Hippocampal formation (tissue), 2 donors: Measurements from ENCODE around the gene ATP6V0A4.
"Not testable (repeated sequence)": the region's sequence is repeated elsewhere in the genome, so short reads cannot be mapped to it uniquely, and the experiment has no call there.

Source experiments
- DNase-seq, 2 donors: peaks; one replicate each; lab custom pipeline; 2025; lab: John Stamatoyannopoulos, UW

ATP6V0A4 gene

DNA sequence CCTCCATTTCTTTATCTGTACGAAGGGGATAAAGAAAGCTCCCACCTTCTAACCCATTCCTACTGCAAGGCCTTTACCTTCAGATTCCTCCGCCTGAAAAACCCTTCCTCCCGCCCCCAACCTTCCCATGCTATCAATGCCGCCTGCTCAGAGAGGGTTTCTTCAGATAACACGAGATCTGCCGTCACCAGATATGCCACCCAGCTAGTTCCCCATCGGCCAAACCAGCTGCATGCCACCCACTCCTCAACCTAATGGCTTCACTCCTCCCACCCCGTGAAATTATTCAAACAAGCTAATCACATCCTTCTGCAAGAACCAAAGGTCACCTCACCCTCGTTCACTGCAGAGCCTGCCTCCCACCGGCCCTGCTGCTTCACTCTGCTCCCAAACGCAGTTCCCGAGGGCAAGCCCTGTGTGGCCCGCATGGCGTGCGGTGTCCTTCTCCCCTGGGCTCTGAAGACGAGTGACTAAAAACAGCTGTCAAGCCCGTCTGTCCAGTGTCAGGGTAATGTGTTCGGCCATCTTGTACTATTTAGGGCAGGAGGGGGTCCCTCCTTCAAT lies 47.0 kb downstream of the ATP6V0A4 start:
- DNase-seq: no peak

- no peak for DNase-seq
Measured at GRCh38 chr7:138750473-138750872, 47.5 kb downstream of the ATP6V0A4 start.

DNA sequence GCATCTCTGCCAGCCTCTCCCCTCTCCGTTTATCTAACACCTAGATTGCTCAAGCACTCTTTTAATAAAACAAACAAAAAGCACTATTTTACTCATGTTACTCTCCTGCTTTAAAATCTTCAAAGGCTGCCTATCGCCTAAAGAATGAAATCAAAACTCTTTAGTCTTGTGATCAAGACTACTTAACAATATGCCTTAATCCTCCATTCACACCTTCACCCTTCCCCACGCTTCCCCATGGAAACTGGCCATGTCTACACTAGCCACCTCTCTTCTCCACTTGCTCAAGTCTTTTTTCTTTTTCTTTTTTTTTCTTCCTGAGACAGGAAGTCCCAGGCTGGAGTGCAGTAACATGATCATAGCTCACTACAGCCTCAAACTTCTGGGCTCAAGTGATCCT lies 48.0 kb downstream of the ATP6V0A4 start:
- no peak for DNase-seq

DNA sequence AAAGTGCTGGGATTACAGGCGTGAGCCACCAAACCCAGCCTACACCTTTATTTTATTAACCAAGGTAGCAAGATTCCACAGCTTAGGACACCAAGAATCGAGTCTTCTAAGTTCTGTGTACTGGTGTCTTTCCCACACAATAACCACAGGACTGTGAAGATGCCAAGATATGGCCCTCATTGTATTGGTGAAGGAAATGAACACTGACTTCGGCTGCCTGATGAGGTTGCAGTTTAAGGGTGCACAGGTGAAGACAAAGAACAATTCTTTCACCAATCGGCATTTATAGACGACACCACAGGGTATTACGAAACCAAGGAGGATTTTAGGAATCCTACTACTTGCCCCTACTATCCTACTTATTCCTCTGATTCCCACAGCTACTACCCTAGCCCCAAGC lies 49.3 kb downstream of the ATP6V0A4 start:
- no peak for DNase-seq

GRCh38 chr7:138746073-138746472 lies 51.9 kb downstream of the ATP6V0A4 start:
- DNase-seq: no peak

- DNase-seq: no peak
Measured at GRCh38 chr7:138745189-138745588, 52.8 kb downstream of the ATP6V0A4 start.

- DNase-seq: no peak
Measured at GRCh38 chr7:138741453-138741735, 56.6 kb downstream of the ATP6V0A4 start.

GRCh38 chr7:138739859-138740258 lies 58.1 kb downstream of the ATP6V0A4 start:
- no peak for DNase-seq

- DNase-seq: peak; percentile 80 to 84
Measured at GRCh38 chr7:138738551-138739335, 59.3 kb downstream of the ATP6V0A4 start.

DNA sequence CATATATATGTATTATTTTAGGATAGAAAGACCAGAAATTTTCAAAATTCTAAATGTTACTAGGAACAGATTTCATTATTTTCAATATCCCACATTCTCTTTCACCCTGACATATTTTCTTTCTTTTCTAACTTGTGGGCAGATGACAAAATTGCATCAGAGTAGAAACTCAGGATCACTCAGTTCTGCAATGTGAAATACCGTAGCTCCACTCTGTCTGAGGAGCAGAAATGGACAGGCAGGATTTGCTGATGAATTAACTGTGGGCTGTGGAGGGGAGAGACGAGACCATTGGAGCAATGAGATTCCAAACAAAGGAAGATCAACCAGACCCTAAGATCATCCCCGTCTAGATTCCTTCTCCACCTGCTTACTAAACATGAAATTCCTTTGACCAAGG lies 59.9 kb downstream of the ATP6V0A4 start:
- no peak for DNase-seq

- no peak for DNase-seq
Measured at GRCh38 chr7:138735399-138735798, 62.6 kb downstream of the ATP6V0A4 start.

DNA sequence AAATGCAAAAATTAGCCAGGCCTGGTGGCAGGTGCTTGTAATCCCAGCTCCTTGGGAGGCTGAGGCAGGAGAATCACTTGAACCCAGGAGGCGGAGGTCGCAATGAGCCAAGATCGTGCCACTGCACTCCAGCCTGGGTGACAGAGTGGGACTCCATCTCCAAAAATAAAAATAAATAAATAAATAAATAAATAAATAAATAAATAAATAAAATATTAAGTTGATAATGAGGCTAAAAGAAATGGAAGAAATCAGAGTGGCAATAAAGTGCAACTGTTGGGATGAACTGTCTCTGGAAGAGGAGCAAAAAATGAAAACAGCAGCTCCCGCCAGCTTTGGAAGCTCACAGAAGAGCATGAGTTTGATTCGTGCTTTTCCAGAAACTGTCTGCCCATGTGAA lies 66.3 kb downstream of the ATP6V0A4 start:
- DNase-seq: not testable (repeated sequence)

DNA sequence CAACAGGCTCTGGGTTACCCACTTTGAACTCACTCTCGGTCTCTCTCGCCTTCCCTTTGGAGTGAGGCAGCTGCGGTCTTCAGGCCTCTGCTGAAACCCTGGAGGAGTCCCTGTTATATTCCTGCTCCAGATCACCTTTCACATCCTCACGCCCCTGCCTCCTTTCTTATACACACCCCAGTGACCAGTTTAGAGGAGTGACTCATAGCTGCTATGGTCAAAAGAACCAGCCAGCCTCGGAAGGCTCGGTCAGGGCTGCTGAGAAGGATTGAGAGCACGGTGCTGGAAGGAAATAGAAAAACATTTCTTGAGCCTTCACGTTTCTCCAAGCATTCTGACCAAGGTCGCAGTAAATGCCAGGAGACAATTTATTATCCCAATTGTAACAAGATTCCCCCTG lies 68.6 kb downstream of the ATP6V0A4 start:
- DNase-seq: no peak

DNA sequence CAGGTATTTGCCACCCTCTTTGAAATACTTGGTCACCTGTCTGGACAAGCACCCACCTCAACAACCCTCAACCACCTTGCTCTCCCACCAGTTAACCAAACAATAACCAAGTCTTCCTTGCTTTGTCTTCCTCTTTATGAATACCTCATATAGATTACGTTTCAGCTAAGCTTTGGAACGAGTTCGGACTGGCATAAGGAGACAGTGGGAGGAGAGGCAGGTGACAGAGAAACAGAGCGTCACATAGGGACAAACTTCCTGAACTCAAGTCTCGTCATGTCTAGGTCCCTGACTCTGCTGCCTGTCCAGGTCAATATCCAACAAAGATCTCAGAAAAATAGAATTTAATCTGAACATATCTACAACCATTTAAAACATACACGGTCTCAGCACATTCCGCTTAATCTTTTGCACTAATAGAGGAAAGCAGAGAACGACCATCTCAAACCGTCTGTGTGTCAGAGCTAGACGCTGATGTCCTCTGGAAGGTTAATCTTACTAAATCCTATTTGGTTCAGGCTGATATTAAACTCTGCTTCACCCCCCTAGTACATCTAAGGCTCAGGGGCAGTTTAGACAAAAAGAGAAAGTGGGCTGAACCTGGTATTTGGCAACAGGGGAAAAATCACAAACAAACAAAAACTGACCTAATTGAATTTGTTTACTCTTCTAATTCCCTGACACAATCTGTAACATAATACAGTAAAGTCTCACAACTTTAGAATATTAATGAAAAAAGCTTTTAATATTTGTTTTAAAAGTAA lies 70.5 kb downstream of the ATP6V0A4 start:
- DNase-seq: no peak

- no peak for DNase-seq
Measured at GRCh38 chr7:138726288-138726687, 71.7 kb downstream of the ATP6V0A4 start.

- DNase-seq: no peak
Measured at GRCh38 chr7:138720286-138720685, 77.7 kb downstream of the ATP6V0A4 start.

DNA sequence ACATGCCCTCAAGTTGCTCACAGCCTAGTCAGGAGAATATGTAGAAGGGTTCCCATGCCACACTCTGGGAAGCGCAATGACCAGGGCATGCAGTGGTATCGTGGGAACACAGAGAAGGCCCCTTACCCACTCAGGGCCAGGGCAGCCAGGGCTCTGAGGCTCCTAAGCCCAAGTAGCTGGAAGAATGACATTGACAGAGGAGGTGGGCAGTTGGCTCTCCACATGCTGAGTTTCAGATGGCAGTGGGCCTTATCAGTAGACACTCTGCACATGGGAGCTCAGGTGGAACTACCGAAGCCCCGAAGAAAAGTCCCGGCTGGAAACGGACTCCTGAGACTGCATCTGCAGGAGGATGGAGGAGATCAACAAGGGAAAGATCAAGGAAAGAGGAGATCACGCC lies 81.1 kb downstream of the ATP6V0A4 start:
- DNase-seq: no peak

DNA sequence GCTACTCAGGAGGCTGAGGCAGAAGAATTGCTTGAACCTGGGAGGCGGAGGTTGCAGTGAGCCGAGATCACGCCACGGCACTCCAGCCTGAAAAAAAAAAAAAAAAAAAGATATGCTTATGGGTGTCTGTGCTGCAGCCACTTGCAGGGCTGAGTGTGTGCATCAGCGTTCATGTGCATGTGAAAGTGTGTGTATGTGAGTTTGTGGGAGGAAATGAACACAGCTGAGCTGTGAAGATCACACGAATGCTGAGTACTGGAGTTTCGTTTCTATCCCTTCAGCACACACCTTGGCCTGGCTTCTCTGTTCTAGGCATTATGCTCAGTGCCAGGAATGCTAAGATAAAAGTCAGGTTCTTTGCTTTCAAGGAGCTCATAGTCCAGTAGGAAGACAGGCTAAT lies 84.8 kb downstream of the ATP6V0A4 start:
- DNase-seq: no peak

DNA sequence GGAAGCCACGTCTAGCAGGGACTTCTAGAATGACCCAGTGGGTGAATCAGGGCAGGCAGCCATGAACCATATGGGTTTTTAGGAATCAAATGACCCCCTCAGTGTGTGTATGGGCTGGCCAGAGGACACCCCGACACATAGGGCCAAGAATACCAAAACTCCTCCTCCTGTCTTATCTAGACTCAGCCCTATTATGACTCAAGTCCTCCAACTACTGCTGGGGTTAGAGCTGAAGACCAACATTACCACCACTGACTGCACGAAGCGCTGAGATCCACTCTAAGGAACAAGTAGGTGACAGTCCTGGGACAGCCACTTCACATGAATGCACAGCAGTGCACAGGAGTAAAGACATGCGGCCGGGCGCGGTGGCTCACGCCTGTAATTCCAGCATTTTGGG lies 85.3 kb downstream of the ATP6V0A4 start:
- DNase-seq: no peak

DNA sequence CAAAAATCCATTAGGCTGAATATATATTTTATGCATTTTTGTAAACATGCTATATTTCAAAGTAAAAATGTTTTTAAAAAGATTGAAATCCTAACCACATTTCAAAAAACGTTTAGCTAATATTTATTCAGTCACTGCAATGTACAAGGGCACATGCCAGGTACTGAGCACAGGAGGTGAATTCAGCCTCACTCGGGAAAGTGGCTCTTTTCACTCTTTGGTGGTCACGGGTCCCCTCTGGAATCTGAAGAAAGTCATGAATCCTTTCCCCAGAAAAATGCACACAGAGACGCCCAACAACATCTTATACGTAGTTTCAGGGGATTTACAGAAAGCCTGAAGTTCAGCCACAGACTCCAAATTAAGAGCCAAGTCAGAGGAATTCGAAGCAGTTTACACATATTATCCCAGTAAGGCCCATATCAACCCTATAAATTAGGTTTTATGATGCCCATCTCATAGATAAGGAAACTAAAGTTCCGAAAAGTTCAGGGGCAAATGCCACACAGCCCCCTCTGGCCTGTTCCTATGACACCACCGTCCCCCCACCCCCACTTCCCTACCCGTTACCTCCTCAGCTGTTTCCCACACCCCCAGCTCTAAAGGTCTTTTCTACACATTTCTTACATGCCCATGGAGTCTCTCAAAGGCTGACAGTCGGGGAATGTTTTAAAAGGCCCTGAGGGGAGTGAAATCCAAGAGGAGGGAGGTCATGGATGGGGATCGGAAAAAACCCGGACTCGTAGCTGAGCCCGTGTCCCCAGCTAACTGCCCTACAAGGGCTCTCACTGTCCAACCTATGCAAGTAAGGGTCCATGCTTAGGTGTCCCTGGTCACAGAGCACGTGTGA lies 87.2 kb downstream of the ATP6V0A4 start:
- no peak for DNase-seq

GRCh38 chr7:138705167-138705566 lies 92.8 kb downstream of the ATP6V0A4 start:
- DNase-seq: no peak

DNA sequence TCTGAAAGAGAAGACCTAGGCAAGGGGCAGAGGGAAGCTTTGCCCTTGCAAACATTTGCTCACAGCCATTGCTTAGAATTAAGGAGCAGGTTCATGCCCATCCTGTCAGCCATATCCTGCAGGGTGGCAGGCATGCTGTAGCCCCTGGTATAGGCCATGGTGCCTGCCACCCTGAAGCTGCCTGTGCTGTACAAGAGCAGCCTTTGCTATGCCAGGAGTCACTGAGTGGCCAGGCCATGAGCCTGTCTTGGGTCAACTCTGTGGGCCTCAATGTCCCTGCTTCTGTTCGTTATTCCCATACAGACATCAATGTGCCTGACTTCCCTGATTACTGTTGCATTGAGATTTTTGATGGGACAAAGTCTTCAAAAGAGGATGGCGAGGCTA lies 96.5 kb downstream of the ATP6V0A4 start:
- no peak for DNase-seq
